Measurements from ENCODE around the gene ROBO1. TPM values are rescaled to one million over a fixed set of nuclear protein-coding genes. Genes with fewer than 3 reads are reported as not detected.

The ROBO1 gene
- total RNA-seq, 1 donor = 69.8 TPM

GRCh38 chr3:79002465-79003372, 765.1 kb downstream of the ROBO1 start:
- Histone ChIP-seq H3K4me3 (ENCODE audit: insufficient read depth, low read length) (no peak overlapping the region), H3K36me3 (ENCODE audit: insufficient read depth, low read length) (no peaks in the 10 kb centered on the region), H3K79me2 (ENCODE audit: insufficient read depth, low read length) (peaks cover 30% of the 10 kb centered on the region), H3K27me3 (ENCODE audit: insufficient read depth, low read length) (no peaks in the 10 kb centered on the region), H3K9me3 (ENCODE audit: low read depth, low read length) (no peaks in the 10 kb centered on the region), H3K4me2 (ENCODE audit: insufficient read depth, low read length) (no peak overlapping the region), H3K4me1 (ENCODE audit: insufficient read depth, low read length) (peaks cover 14% of the 10 kb centered on the region), H3K27ac (ENCODE audit: low read depth, low read length) (no peak overlapping the region), H4K20me1 (ENCODE audit: insufficient read depth, low read length) (peaks cover 6% of the 10 kb centered on the region), H2AFZ (ENCODE audit: low read length) (no peak overlapping the region)
- no peak for DNase-seq (ENCODE audit: insufficient read length, low spot score, missing footprints)
- TF ChIP-seq CTCF (IDR thresholded peaks at IDR 0.05; ENCODE audit: extremely low read depth, low read depth, low read length) = no peak

- Histone ChIP-seq H3K27ac (ENCODE audit: low read depth, low read length) (no peak overlapping the region), H3K9me3 (ENCODE audit: low read depth, low read length) (no peaks in the 10 kb centered on the region), H3K4me3 (ENCODE audit: insufficient read depth, low read length) (no peak overlapping the region), H3K4me1 (ENCODE audit: insufficient read depth, low read length) (peaks cover 14% of the 10 kb centered on the region), H3K36me3 (ENCODE audit: insufficient read depth, low read length) (no peaks in the 10 kb centered on the region), H3K4me2 (ENCODE audit: insufficient read depth, low read length) (no peak overlapping the region), H2AFZ (ENCODE audit: low read length) (no peak overlapping the region), H3K27me3 (ENCODE audit: insufficient read depth, low read length) (no peaks in the 10 kb centered on the region), H4K20me1 (ENCODE audit: insufficient read depth, low read length) (peaks cover 6% of the 10 kb centered on the region), H3K79me2 (ENCODE audit: insufficient read depth, low read length) (peaks cover 41% of the 10 kb centered on the region)
- TF ChIP-seq CTCF (IDR thresholded peaks at IDR 0.05; ENCODE audit: extremely low read depth, low read depth, low read length) = no peak
- no peak for DNase-seq (ENCODE audit: insufficient read length, low spot score, missing footprints)
Measured at GRCh38 chr3:79001255-79001654, 766.5 kb downstream of the ROBO1 start.

- H3K27ac ChIP-seq (ENCODE audit: low read depth, low read length) = no peak overlapping the region
- H3K4me1 ChIP-seq (ENCODE audit: insufficient read depth, low read length) = peaks cover under 1% of the 10 kb centered on the region
- no peaks in the 10 kb centered on the region for H3K9me3 ChIP-seq (ENCODE audit: low read depth, low read length)
- no peak overlapping the region for H3K4me2 ChIP-seq (ENCODE audit: insufficient read depth, low read length)
- H2AFZ ChIP-seq (ENCODE audit: low read length) = no peak overlapping the region
- H3K79me2 ChIP-seq (ENCODE audit: insufficient read depth, low read length) = peaks cover 44% of the 10 kb centered on the region
- H3K36me3 ChIP-seq (ENCODE audit: insufficient read depth, low read length) = no peaks in the 10 kb centered on the region
- no peaks in the 10 kb centered on the region for H3K27me3 ChIP-seq (ENCODE audit: insufficient read depth, low read length)
- no peak overlapping the region for H3K4me3 ChIP-seq (ENCODE audit: insufficient read depth, low read length)
- TF ChIP-seq CTCF (IDR thresholded peaks at IDR 0.05; ENCODE audit: extremely low read depth, low read depth, low read length) = no peak
- no peak for DNase-seq (ENCODE audit: insufficient read length, low spot score, missing footprints)
- H4K20me1 ChIP-seq (ENCODE audit: insufficient read depth, low read length) = peaks cover 2% of the 10 kb centered on the region
Measured at GRCh38 chr3:78999139-78999538, 768.7 kb downstream of the ROBO1 start.

GRCh38 chr3:78995087-78995486, 772.7 kb downstream of the ROBO1 start:
- Histone ChIP-seq H3K27ac (ENCODE audit: low read depth, low read length) (no peak overlapping the region), H3K36me3 (ENCODE audit: insufficient read depth, low read length) (no peaks in the 10 kb centered on the region), H3K79me2 (ENCODE audit: insufficient read depth, low read length) (peaks cover 41% of the 10 kb centered on the region), H3K4me1 (ENCODE audit: insufficient read depth, low read length) (no peaks in the 10 kb centered on the region), H2AFZ (ENCODE audit: low read length) (no peak overlapping the region), H3K9me3 (ENCODE audit: low read depth, low read length) (no peaks in the 10 kb centered on the region), H4K20me1 (ENCODE audit: insufficient read depth, low read length) (no peaks in the 10 kb centered on the region), H3K4me3 (ENCODE audit: insufficient read depth, low read length) (no peak overlapping the region), H3K4me2 (ENCODE audit: insufficient read depth, low read length) (no peak overlapping the region), H3K27me3 (ENCODE audit: insufficient read depth, low read length) (no peaks in the 10 kb centered on the region)
- DNase-seq (ENCODE audit: insufficient read length, low spot score, missing footprints) = no peak
- TF ChIP-seq CTCF (IDR thresholded peaks at IDR 0.05; ENCODE audit: extremely low read depth, low read depth, low read length) = no peak
